Measurements from ENCODE around the gene BMP7.

DNA sequence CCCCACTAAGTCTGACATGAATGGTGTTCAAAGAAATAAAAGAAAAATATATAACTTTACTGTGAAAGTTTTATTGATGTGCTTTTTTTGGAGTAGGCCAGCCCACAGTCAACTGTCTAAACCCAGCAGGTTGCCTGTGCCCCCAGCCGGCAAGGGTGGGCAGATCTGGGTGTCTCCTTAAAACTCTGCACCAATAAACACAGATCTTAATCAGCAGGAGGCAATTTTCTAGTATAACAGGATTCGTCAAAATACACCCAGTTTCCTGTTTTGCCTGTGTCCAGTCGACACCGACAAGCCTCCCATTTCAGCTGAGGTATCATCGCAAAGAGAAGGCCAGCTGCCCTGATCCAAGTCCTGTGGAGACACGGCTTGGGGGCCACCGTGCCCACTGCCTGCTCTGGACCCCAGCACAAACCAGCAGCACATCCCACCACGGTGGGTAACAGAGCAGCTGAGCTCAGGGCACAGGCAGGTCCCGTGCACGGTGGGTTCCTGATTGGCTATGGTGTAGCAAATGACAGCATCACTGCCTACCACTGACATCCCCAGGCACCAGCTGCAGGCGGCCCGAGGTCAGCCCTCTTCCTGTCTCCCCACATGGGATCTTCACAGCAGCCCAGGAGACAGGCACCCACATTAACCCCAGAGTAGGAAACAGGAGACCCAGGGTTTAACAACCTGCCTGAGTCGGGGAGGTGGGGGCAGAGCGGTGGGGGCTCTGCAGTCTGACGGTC, 15.7 kb downstream of the BMP7 start:
- TF ChIP-seq SMAD4 (CRISPR knock-in tag; conservative IDR thresholded peaks at IDR 0.05) = no peak
- no peak for TF ChIP-seq FOSL1 (tag; conservative IDR thresholded peaks at IDR 0.05)
- TF ChIP-seq RAD21 (CRISPR knock-in tag; conservative IDR thresholded peaks at IDR 0.05 in 1 of 2, IDR thresholded peaks at IDR 0.05 in 1 of 2) = no peak
- TF ChIP-seq, protein P1, sequence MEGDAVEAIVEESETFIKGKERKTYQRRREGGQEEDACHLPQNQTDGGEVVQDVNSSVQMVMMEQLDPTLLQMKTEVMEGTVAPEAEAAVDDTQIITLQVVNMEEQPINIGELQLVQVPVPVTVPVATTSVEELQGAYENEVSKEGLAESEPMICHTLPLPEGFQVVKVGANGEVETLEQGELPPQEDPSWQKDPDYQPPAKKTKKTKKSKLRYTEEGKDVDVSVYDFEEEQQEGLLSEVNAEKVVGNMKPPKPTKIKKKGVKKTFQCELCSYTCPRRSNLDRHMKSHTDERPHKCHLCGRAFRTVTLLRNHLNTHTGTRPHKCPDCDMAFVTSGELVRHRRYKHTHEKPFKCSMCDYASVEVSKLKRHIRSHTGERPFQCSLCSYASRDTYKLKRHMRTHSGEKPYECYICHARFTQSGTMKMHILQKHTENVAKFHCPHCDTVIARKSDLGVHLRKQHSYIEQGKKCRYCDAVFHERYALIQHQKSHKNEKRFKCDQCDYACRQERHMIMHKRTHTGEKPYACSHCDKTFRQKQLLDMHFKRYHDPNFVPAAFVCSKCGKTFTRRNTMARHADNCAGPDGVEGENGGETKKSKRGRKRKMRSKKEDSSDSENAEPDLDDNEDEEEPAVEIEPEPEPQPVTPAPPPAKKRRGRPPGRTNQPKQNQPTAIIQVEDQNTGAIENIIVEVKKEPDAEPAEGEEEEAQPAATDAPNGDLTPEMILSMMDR (IDR thresholded peaks at IDR 0.05 in 2 of 3, conservative IDR thresholded peaks at IDR 0.05 in 1 of 3; ENCODE audit: insufficient read depth in 2 of 3, low read depth in 1 of 3, low read length in 3 of 3) = no peak
- TF ChIP-seq TAF1 (IDR thresholded peaks at IDR 0.05; ENCODE audit: control insufficient read depth, extremely low read depth, insufficient read depth, low read length, severe bottlenecking) = no peak
- no peak for TF ChIP-seq KDM1A (IDR thresholded peaks at IDR 0.05)
- TF ChIP-seq ZC3H11A (IDR thresholded peaks at IDR 0.05; ENCODE audit: low read depth, low read length) = no peak
- TF ChIP-seq MAZ (CRISPR knock-in tag; conservative IDR thresholded peaks at IDR 0.05 in 1 of 2, IDR thresholded peaks at IDR 0.05 in 1 of 2) = no peak
- TF ChIP-seq L3MBTL2 (IDR thresholded peaks at IDR 0.05) = no peak
- no peak for TF ChIP-seq PHF8 (IDR thresholded peaks at IDR 0.05; ENCODE audit: borderline replicate concordance, low read length)

Measured in K562 (cell line).